Endothelial cell (in vitro differentiated cells): ENCODE data around the gene TMED3. TPM values are rescaled to one million over a fixed set of nuclear protein-coding genes. Genes with fewer than 3 reads are reported as not detected.

Source experiments
- DNase-seq: peaks from one replicate; pipeline ENCODE4 v3.0.0; 2021; ENCODE audit warnings: low spot score
- H3K27ac Mint-ChIP-seq: one replicate; pipeline ENCODE4 v1.8.0; 2021; ENCODE audit warnings: mixed read lengths, inconsistent platforms; ENCODE audit not compliant: unreplicated experiment
- H3K27me3 Mint-ChIP-seq: one replicate; pipeline ENCODE4 v1.8.0; 2021; ENCODE audit warnings: mild to moderate bottlenecking, moderate library complexity, mixed read lengths, inconsistent platforms; ENCODE audit not compliant: unreplicated experiment
- H3K36me3 Mint-ChIP-seq: one replicate; pipeline ENCODE4 v1.8.0; 2021; ENCODE audit warnings: mild to moderate bottlenecking, low read depth, mixed read lengths, inconsistent platforms; ENCODE audit not compliant: unreplicated experiment
- H3K4me1 Mint-ChIP-seq: one replicate; pipeline ENCODE4 v1.8.0; 2021; ENCODE audit warnings: mild to moderate bottlenecking, mixed read lengths, inconsistent platforms; ENCODE audit not compliant: unreplicated experiment
- H3K4me3 Mint-ChIP-seq: one replicate; pipeline ENCODE4 v1.8.0; 2021; ENCODE audit warnings: mild to moderate bottlenecking, mixed read lengths, inconsistent platforms; ENCODE audit not compliant: unreplicated experiment
- H3K9me3 Mint-ChIP-seq: one replicate; pipeline ENCODE4 v1.8.0; 2021; ENCODE audit warnings: mixed read lengths, inconsistent platforms; ENCODE audit not compliant: unreplicated experiment
- total RNA-seq: library from RNA; stranded (reverse); fragmentation: NEBNext Ultra II Directional; extraction: Animal tissue kit (Norgen Biotek cat#: 25700); gene quantifications from one replicate; pipeline ENCODE4 v1.2.1, GENCODE V29; 2021; ENCODE audit not compliant: unreplicated experiment
- TF ChIP-seq, protein P1 (sequence below): fragments of 200-600 bp; sonication (generic); IDR thresholded peaks from one replicate; pipeline ENCODE4 v1.5.0; 2021; ENCODE audit warnings: antibody characterized with exemption; ENCODE audit not compliant: unreplicated experiment

Gene TMED3
- total RNA-seq, 1 donor from 2014 or later: 45.3 TPM

GRCh38 chr15:79322945-79323344, 12.0 kb downstream of the TMED3 start:
- Mint-ChIP-seq H3K4me3 (no peak overlapping the region), H3K36me3 (peaks cover 37% of the 10 kb centered on the region), H3K27me3 (peaks cover 6% of the 10 kb centered on the region), H3K9me3 (peaks cover 5% of the 10 kb centered on the region), H3K27ac (no peak overlapping the region), H3K4me1 (peaks cover 9% of the 10 kb centered on the region)
- TF ChIP-seq, protein P1, sequence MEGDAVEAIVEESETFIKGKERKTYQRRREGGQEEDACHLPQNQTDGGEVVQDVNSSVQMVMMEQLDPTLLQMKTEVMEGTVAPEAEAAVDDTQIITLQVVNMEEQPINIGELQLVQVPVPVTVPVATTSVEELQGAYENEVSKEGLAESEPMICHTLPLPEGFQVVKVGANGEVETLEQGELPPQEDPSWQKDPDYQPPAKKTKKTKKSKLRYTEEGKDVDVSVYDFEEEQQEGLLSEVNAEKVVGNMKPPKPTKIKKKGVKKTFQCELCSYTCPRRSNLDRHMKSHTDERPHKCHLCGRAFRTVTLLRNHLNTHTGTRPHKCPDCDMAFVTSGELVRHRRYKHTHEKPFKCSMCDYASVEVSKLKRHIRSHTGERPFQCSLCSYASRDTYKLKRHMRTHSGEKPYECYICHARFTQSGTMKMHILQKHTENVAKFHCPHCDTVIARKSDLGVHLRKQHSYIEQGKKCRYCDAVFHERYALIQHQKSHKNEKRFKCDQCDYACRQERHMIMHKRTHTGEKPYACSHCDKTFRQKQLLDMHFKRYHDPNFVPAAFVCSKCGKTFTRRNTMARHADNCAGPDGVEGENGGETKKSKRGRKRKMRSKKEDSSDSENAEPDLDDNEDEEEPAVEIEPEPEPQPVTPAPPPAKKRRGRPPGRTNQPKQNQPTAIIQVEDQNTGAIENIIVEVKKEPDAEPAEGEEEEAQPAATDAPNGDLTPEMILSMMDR: no peak
- DNase-seq: no peak

DNA sequence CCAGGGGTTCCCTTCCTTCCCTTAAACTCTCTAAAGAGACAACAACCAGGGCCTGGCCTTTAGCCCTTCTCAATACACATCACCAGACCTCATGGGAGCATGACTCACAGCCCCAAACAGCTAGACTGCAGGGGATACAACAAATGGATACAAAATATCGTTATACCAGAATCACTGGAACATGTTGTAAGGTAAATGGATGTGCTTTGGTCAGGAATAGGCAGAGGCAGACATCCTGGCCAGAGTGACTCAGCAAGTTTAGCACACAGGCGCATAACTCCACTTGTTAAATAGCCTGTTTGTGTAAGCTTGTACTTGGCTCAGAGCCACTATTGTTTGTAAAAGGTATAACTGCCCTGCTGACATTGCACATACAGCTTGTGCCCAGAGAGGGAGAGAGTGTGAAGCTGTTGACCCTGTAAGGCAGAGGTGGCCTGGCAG, 18.3 kb downstream of the TMED3 start:
- Mint-ChIP-seq H3K27ac (no peak overlapping the region), H3K4me1 (peaks cover 9% of the 10 kb centered on the region), H3K9me3 (no peaks in the 10 kb centered on the region), H3K36me3 (no peaks in the 10 kb centered on the region), H3K4me3 (no peak overlapping the region), H3K27me3 (peaks cover 2% of the 10 kb centered on the region)
- no peak for DNase-seq
- TF ChIP-seq, protein P1: no peak

DNA sequence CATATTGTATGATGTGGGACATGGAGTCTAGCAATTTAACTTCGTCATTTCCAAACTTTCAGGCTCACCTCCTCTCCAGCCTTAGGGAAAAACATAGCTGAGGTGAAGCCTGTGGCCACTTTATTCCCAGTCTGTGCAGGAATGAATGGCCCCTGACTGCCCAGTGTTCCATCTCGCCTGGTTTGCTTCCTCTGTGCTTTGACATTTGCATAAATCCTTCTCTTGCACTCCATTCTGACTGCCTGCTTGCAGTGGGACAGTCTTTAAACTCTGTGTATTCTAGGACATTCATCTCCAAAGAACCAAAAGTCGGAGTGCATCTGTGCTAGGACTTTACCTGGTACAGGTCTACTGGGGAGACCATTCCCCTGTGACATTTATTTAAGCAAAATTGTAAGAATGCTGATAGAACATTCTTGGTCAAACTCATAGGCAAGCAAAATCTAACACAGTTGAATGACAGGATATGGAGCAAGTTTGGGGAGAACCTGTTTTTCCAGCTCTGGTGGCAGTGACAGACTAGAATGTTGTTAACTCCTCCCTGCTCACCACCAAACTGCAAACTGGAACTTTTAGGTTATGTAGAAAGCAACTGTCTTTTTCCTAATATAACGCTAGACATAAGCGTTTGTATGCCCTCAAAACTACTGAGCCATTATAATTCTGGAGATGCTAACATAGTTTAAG, 22.1 kb downstream of the TMED3 start:
- DNase-seq: no peak
- H3K27ac Mint-ChIP-seq: no peak overlapping the region
- no peaks in the 10 kb centered on the region for H3K27me3 Mint-ChIP-seq
- peaks cover 9% of the 10 kb centered on the region for H3K4me1 Mint-ChIP-seq
- H3K9me3 Mint-ChIP-seq: no peaks in the 10 kb centered on the region
- H3K4me3 Mint-ChIP-seq: no peak overlapping the region
- H3K36me3 Mint-ChIP-seq: no peaks in the 10 kb centered on the region
- TF ChIP-seq, protein P1: no peak

DNA sequence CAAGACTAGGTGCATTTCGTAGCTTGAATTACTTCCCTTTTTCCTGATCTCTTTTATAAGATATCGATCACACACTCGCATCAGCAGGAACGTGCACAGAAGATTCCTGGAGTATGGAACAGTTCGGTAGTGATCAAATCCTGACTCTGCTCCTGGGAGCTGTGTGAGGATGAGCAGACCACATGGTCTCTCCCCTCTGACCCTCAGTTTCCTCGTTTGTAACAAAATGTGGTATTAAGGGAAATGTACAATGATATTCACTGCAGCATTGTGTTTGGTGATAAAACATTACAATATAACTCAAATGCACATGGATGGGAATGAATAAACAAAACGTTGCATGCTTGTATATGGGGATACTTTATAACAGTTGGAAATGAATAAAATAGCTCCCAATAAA, 26.7 kb downstream of the TMED3 start:
- peaks cover 12% of the 10 kb centered on the region for H3K4me1 Mint-ChIP-seq

More for the DNA sequence above, 26.7 kb downstream of the TMED3 start:
- TF ChIP-seq, protein P1: no peak
- Mint-ChIP-seq H3K36me3 (peaks cover 5% of the 10 kb centered on the region), H3K9me3 (no peaks in the 10 kb centered on the region), H3K4me3 (no peak overlapping the region), H3K27ac (no peak overlapping the region), H3K27me3 (peaks cover 1% of the 10 kb centered on the region)
- DNase-seq: no peak
